ENCODE measurements around the gene HVCN1. TPM values are rescaled to one million over a fixed set of nuclear protein-coding genes. Genes with fewer than 3 reads are reported as not detected.

Gene HVCN1
- total RNA-seq, 1 donor from 2014 or later: 11.9 TPM

DNA sequence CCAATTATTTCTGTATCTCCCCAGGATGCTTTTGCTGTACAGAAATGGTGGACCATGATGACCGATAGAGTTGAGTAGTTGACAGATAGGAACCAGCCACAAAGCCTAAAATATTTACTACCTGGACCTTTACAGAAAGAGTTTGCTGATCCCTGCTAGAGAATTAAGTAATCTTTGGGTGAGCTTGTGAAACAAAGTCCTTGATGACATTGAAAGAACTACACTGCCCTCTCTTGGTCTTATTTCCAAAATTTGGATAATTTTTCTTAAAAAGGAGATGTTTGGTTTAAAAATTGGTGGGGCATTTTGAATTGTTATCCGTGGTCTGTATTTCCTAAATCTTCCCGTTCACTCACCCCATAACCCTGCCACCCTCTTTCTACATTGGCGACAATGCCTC is 88.7 kb downstream of the HVCN1 start:
- Mint-ChIP-seq H3K9me3 (ENCODE audit: unreplicated experiment) (no peaks in the 10 kb centered on the region), H3K27ac (ENCODE audit: unreplicated experiment) (no peak overlapping the region), H3K4me1 (ENCODE audit: unreplicated experiment) (no peaks in the 10 kb centered on the region), H3K36me3 (ENCODE audit: low read depth, unreplicated experiment) (no peaks in the 10 kb centered on the region), H3K27me3 (ENCODE audit: unreplicated experiment) (no peaks in the 10 kb centered on the region), H3K4me3 (ENCODE audit: unreplicated experiment) (no peak overlapping the region)
- no peak for DNase-seq (ENCODE audit: low spot score)
- TF ChIP-seq, protein P1, sequence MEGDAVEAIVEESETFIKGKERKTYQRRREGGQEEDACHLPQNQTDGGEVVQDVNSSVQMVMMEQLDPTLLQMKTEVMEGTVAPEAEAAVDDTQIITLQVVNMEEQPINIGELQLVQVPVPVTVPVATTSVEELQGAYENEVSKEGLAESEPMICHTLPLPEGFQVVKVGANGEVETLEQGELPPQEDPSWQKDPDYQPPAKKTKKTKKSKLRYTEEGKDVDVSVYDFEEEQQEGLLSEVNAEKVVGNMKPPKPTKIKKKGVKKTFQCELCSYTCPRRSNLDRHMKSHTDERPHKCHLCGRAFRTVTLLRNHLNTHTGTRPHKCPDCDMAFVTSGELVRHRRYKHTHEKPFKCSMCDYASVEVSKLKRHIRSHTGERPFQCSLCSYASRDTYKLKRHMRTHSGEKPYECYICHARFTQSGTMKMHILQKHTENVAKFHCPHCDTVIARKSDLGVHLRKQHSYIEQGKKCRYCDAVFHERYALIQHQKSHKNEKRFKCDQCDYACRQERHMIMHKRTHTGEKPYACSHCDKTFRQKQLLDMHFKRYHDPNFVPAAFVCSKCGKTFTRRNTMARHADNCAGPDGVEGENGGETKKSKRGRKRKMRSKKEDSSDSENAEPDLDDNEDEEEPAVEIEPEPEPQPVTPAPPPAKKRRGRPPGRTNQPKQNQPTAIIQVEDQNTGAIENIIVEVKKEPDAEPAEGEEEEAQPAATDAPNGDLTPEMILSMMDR (IDR thresholded peaks at IDR 0.05; ENCODE audit: unreplicated experiment): no peak

DNA sequence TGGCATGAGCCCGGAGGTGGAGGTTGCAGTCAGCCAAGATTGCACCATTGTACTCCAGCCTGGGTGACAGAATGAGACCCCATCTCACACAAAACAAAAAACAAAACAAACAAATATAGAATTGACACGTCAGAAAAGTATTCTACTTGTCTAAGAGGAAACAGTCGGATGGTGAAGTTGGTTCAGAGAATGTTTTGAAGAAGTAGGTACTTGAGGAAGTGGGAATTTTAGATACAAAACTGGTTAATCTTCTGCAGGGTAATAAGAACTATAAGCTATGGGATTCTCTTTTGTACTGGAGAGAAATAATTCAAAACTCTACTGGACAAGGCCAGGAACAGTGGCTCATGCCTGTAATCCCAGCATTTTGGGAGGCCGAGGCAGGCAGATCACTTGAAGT is 89.6 kb downstream of the HVCN1 start:
- Mint-ChIP-seq H3K36me3 (ENCODE audit: low read depth, unreplicated experiment) (no peaks in the 10 kb centered on the region), H3K4me3 (ENCODE audit: unreplicated experiment) (no peak overlapping the region), H3K4me1 (ENCODE audit: unreplicated experiment) (no peaks in the 10 kb centered on the region), H3K9me3 (ENCODE audit: unreplicated experiment) (no peaks in the 10 kb centered on the region), H3K27me3 (ENCODE audit: unreplicated experiment) (no peaks in the 10 kb centered on the region), H3K27ac (ENCODE audit: unreplicated experiment) (no peak overlapping the region)
- DNase-seq (ENCODE audit: low spot score): no peak
- TF ChIP-seq, protein P1 (IDR thresholded peaks at IDR 0.05; ENCODE audit: unreplicated experiment): no peak

Other genes starting within 250 kb of the HVCN1 start
- 230 TPM for gene ARPC3, start 238.8 kb downstream of the HVCN1 start, total RNA-seq (ENCODE audit: unreplicated experiment)
- gene GPN3, start 220.9 kb downstream of the HVCN1 start, total RNA-seq (ENCODE audit: unreplicated experiment): 20.4 TPM
- 3.1 TPM for gene FAM216A, start 220.3 kb downstream of the HVCN1 start, total RNA-seq (ENCODE audit: unreplicated experiment)
- gene VPS29, start 187.0 kb downstream of the HVCN1 start, total RNA-seq (ENCODE audit: unreplicated experiment): 116 TPM
- 0.54 TPM for gene RAD9B, start 186.8 kb downstream of the HVCN1 start, total RNA-seq (ENCODE audit: unreplicated experiment)
- 13.7 TPM for gene PPTC7, start 105.8 kb downstream of the HVCN1 start, total RNA-seq (ENCODE audit: unreplicated experiment)
- 24.4 TPM for gene TCTN1, start 75.0 kb downstream of the HVCN1 start, total RNA-seq (ENCODE audit: unreplicated experiment)
- gene PPP1CC, start 53.8 kb upstream of the HVCN1 start, total RNA-seq (ENCODE audit: unreplicated experiment): 152 TPM
- 0.36 TPM for gene CCDC63, start 157.9 kb upstream of the HVCN1 start, total RNA-seq (ENCODE audit: unreplicated experiment)
- gene MYL2, start 231.5 kb upstream of the HVCN1 start, total RNA-seq (ENCODE audit: unreplicated experiment): not detected

All from endothelial cell (in vitro differentiated cells).